ENCODE measurements around the gene NR5A1.

Gene NR5A1

GRCh38 chr9:124439686-124440243 is 67.4 kb downstream of the NR5A1 start:
- no peak for DNase-seq

- DNase-seq, result no peak
Observed at GRCh38 chr9:124439086-124439485, 68.1 kb downstream of the NR5A1 start.

GRCh38 chr9:124438091-124438490 is 69.1 kb downstream of the NR5A1 start:
- DNase-seq, result no peak

GRCh38 chr9:124437086-124437485 is 70.1 kb downstream of the NR5A1 start:
- DNase-seq, result no peak

GRCh38 chr9:124436320-124436719 is 70.9 kb downstream of the NR5A1 start:
- no peak for DNase-seq

Measured in right kidney (tissue), 1 donor.